HEK293 (cell line): ENCODE data around the gene CNIH3.

Source experiments
- ATF2 ChIP-seq: fragments of 450-650 bp; formaldehyde crosslinking; IDR thresholded peaks from 2 replicates; pipeline ENCODE4 v1.5.1; 2016; ENCODE audit warnings: missing biosample characterization, missing genetic modification characterization, low read depth
- CTCF ChIP-seq: fragments of 450-650 bp; formaldehyde crosslinking; IDR thresholded peaks from 2 replicates; pipeline ENCODE4 v1.5.1; 2016; ENCODE audit warnings: missing biosample characterization, missing genetic modification characterization
- REST ChIP-seq: fragments of 450-650 bp; formaldehyde crosslinking; IDR thresholded peaks from 2 replicates; pipeline ENCODE4 v1.5.1; 2016; ENCODE audit warnings: missing biosample characterization, missing genetic modification characterization
- TCF7L2 ChIP-seq: IDR thresholded peaks from 2 replicates; pipeline ENCODE4 v1.6.1; 2011; ENCODE audit warnings: low read depth, mild to moderate bottlenecking, inconsistent platforms, low read length, moderate library complexity, borderline replicate concordance
- ZNF121 ChIP-seq: fragments of 450-650 bp; formaldehyde crosslinking; IDR thresholded peaks from 2 replicates; pipeline ENCODE4 v1.5.1; 2016; ENCODE audit warnings: missing biosample characterization, missing genetic modification characterization
- ZNF658 ChIP-seq: fragments of 450-650 bp; formaldehyde crosslinking; IDR thresholded peaks from 2 replicates; pipeline ENCODE4; 2016; ENCODE audit warnings: missing biosample characterization, missing genetic modification characterization
- ZSCAN5A ChIP-seq: fragments of 450-650 bp; formaldehyde crosslinking; IDR thresholded peaks from 2 replicates; pipeline ENCODE4 v1.5.1; 2016; ENCODE audit warnings: missing biosample characterization, missing genetic modification characterization

- TF ChIP-seq ATF2 (tag by site-specific recombination), result no peak
- no peak for TF ChIP-seq TCF7L2
- no peak for TF ChIP-seq ZNF121 (tag by site-specific recombination)
- no peak for TF ChIP-seq ZSCAN5A
- no peak for TF ChIP-seq CTCF
- TF ChIP-seq REST, result no peak
- no peak for TF ChIP-seq ZNF658 (tag by site-specific recombination)
These were observed 3.9 kb upstream of the CNIH3 start for GRCh38 chr1:224612246-224612645.
